ENCODE measurements around the gene SPAG16. TPM values are rescaled to one million over a fixed set of nuclear protein-coding genes. Genes with fewer than 3 reads are reported as not detected.

SPAG16 gene
- polyA plus RNA-seq, 2 of the 4 experiments (the other 2 are of a cell fraction), result 19.1 to 27.6 TPM

DNA sequence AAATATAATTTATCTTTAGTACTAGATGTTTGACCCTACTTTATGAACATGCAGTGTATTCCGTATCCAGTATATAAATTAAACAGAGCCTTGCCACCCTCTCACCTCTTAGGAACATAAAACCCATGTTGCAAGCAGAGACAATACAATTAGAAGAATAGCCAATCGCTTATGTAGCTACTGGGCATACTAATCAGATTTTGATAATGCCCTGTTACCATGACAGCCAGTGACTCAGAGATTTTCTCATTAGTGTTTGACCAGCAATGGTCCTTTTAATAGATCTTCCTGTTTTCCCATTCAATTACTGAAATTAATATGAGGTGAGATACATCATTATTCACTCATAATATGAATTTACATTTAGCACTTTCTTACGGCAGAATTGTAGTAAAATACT is 579.3 kb downstream of the SPAG16 start (continued):
- TF ChIP-seq, protein P1, sequence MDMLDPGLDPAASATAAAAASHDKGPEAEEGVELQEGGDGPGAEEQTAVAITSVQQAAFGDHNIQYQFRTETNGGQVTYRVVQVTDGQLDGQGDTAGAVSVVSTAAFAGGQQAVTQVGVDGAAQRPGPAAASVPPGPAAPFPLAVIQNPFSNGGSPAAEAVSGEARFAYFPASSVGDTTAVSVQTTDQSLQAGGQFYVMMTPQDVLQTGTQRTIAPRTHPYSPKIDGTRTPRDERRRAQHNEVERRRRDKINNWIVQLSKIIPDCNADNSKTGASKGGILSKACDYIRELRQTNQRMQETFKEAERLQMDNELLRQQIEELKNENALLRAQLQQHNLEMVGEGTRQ (IDR thresholded peaks at IDR 0.05), result no peak
- TF ChIP-seq, protein P2, sequence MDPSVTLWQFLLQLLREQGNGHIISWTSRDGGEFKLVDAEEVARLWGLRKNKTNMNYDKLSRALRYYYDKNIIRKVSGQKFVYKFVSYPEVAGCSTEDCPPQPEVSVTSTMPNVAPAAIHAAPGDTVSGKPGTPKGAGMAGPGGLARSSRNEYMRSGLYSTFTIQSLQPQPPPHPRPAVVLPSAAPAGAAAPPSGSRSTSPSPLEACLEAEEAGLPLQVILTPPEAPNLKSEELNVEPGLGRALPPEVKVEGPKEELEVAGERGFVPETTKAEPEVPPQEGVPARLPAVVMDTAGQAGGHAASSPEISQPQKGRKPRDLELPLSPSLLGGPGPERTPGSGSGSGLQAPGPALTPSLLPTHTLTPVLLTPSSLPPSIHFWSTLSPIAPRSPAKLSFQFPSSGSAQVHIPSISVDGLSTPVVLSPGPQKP (IDR thresholded peaks at IDR 0.05; ENCODE audit: low read depth, low read length), result no peak
- TF ChIP-seq MAZ (IDR thresholded peaks at IDR 0.05; ENCODE audit: borderline replicate concordance, low read depth, low read length) (no peak), GATA3 (IDR thresholded peaks at IDR 0.05; ENCODE audit: borderline replicate concordance) (no peak), TFCP2L1 (CRISPR knock-in tag; IDR thresholded peaks at IDR 0.05) (no peak), JUN (IDR thresholded peaks at IDR 0.05) (no peak), FOSB (CRISPR knock-in tag; IDR thresholded peaks at IDR 0.05) (no peak), PHF8 (IDR thresholded peaks at IDR 0.05; ENCODE audit: borderline replicate concordance, low read depth) (no peak), HEYL (CRISPR knock-in tag; IDR thresholded peaks at IDR 0.05) (no peak)
- TF ChIP-seq, protein P3, sequence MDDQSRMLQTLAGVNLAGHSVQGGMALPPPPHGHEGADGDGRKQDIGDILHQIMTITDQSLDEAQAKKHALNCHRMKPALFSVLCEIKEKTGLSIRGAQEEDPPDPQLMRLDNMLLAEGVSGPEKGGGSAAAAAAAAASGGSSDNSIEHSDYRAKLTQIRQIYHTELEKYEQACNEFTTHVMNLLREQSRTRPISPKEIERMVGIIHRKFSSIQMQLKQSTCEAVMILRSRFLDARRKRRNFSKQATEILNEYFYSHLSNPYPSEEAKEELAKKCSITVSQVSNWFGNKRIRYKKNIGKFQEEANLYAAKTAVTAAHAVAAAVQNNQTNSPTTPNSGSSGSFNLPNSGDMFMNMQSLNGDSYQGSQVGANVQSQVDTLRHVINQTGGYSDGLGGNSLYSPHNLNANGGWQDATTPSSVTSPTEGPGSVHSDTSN (IDR thresholded peaks at IDR 0.05), result no peak
- TF ChIP-seq, protein P4, sequence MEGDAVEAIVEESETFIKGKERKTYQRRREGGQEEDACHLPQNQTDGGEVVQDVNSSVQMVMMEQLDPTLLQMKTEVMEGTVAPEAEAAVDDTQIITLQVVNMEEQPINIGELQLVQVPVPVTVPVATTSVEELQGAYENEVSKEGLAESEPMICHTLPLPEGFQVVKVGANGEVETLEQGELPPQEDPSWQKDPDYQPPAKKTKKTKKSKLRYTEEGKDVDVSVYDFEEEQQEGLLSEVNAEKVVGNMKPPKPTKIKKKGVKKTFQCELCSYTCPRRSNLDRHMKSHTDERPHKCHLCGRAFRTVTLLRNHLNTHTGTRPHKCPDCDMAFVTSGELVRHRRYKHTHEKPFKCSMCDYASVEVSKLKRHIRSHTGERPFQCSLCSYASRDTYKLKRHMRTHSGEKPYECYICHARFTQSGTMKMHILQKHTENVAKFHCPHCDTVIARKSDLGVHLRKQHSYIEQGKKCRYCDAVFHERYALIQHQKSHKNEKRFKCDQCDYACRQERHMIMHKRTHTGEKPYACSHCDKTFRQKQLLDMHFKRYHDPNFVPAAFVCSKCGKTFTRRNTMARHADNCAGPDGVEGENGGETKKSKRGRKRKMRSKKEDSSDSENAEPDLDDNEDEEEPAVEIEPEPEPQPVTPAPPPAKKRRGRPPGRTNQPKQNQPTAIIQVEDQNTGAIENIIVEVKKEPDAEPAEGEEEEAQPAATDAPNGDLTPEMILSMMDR (IDR thresholded peaks at IDR 0.05), result no peak

DNA sequence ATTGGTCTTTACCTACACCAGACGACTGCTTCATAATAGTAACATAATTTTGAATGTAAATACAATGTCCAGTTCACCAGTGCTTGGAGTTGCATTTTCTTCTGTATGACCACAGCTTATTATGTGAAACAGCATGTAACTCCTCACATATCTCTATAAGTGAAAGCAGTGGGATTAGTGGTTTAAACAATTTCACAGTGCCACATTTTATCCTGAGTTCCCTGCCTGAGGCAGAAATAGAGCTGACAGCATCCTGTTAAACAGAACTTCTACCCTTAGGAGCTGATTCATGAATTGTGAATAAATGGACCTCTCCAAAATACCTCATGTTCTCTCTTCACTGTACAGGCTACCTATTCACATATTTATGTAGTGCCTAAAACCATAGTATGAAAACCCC is 584.3 kb downstream of the SPAG16 start:
- TF ChIP-seq NFE2L2 (conservative IDR thresholded peaks at IDR 0.05; ENCODE audit: low read length) (no peak), CHD4 (IDR thresholded peaks at IDR 0.05; ENCODE audit: borderline replicate concordance) (no peak), TP53 (CRISPR knock-in tag; IDR thresholded peaks at IDR 0.05) (no peak), RAD21 (conservative IDR thresholded peaks at IDR 0.05 in 1 of 2, IDR thresholded peaks at IDR 0.05 in 1 of 2) (no peak), SMC3 (IDR thresholded peaks at IDR 0.05) (no peak), ZNF302 (CRISPR knock-in tag; IDR thresholded peaks at IDR 0.05) (no peak)
- TF ChIP-seq, protein P5, sequence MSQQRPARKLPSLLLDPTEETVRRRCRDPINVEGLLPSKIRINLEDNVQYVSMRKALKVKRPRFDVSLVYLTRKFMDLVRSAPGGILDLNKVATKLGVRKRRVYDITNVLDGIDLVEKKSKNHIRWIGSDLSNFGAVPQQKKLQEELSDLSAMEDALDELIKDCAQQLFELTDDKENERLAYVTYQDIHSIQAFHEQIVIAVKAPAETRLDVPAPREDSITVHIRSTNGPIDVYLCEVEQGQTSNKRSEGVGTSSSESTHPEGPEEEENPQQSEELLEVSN (IDR thresholded peaks at IDR 0.05; ENCODE audit: borderline replicate concordance, low read depth), result no peak
- TF ChIP-seq, protein P6, sequence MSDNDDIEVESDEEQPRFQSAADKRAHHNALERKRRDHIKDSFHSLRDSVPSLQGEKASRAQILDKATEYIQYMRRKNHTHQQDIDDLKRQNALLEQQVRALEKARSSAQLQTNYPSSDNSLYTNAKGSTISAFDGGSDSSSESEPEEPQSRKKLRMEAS (IDR thresholded peaks at IDR 0.05), result no peak
- DNase-seq (ENCODE audit: low read depth in 1 of 2, low spot score in 1 of 2) (no peak), FAIRE-seq (no peak), ATAC-seq (no peak)
- WGBS (ENCODE audit: missing lambda C conversion rate), result 0% methylated on average over 1 of the region's 1 CpG
- Histone ChIP-seq H3K27ac (no peak overlapping the region), H3K4me1 (no peaks in the 10 kb centered on the region), H3K4me2 (no peak overlapping the region), H3K9me3 (no peaks in the 10 kb centered on the region), H3K4me3 (no peak overlapping the region)
- ChIA-PET CTCF (no interaction called here), POLR2A (no interaction called here)

DNA sequence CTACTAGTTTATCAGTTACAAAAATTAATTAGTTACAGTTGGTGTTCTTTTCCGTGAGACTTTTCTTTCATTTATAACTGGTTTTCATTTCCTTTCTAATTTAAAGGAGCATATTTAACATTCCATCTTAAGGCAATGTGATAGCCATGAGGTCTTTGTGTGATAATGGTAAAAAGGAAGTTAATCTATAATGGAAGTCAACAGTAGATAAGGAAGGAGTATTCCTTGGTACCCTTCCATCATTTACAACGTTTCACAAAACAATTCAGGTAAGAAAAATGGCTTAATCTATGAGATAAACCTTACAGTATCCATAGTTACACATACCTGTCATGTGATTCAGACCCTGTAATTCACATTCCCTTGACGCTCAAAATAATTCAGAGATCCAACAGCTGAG is 601.2 kb downstream of the SPAG16 start:
- H3K4me1 ChIP-seq, result no peaks in the 10 kb centered on the region
- TF ChIP-seq ZNF302 (CRISPR knock-in tag; IDR thresholded peaks at IDR 0.05), result no peak
- TF ChIP-seq, protein P1 (IDR thresholded peaks at IDR 0.05), result no peak
- TF ChIP-seq HDAC2 (IDR thresholded peaks at IDR 0.05), result no peak
- TF ChIP-seq, protein P7, sequence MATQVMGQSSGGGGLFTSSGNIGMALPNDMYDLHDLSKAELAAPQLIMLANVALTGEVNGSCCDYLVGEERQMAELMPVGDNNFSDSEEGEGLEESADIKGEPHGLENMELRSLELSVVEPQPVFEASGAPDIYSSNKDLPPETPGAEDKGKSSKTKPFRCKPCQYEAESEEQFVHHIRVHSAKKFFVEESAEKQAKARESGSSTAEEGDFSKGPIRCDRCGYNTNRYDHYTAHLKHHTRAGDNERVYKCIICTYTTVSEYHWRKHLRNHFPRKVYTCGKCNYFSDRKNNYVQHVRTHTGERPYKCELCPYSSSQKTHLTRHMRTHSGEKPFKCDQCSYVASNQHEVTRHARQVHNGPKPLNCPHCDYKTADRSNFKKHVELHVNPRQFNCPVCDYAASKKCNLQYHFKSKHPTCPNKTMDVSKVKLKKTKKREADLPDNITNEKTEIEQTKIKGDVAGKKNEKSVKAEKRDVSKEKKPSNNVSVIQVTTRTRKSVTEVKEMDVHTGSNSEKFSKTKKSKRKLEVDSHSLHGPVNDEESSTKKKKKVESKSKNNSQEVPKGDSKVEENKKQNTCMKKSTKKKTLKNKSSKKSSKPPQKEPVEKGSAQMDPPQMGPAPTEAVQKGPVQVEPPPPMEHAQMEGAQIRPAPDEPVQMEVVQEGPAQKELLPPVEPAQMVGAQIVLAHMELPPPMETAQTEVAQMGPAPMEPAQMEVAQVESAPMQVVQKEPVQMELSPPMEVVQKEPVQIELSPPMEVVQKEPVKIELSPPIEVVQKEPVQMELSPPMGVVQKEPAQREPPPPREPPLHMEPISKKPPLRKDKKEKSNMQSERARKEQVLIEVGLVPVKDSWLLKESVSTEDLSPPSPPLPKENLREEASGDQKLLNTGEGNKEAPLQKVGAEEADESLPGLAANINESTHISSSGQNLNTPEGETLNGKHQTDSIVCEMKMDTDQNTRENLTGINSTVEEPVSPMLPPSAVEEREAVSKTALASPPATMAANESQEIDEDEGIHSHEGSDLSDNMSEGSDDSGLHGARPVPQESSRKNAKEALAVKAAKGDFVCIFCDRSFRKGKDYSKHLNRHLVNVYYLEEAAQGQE (IDR thresholded peaks at IDR 0.05), result no peak
- TF ChIP-seq TP53 (CRISPR knock-in tag; IDR thresholded peaks at IDR 0.05), result no peak
- ChIA-PET POLR2A (no interaction called here), CTCF (no interaction called here)
- FAIRE-seq, result no peak
- ATAC-seq, result no peak
- no peak overlapping the region for H3K4me2 ChIP-seq
- H3K4me3 ChIP-seq, result no peak overlapping the region
- H3K9me3 ChIP-seq, result no peaks in the 10 kb centered on the region
- no peak for DNase-seq (ENCODE audit: low read depth in 1 of 2, low spot score in 1 of 2)
- 22% methylated on average over 3 of the region's 3 CpGs for WGBS (ENCODE audit: missing lambda C conversion rate)
- no peak overlapping the region for H3K27ac ChIP-seq

Data from A549 (cell line).